ENCODE measurements around the gene RMI1. TPM values are rescaled to one million over a fixed set of nuclear protein-coding genes. Genes with fewer than 3 reads are reported as not detected.
A peak's percentile ranks its signal among the peaks of the same experiment; 100 is the strongest.

The RMI1 gene
- total and polyA plus RNA-seq, 10 of the 15 experiments (the other 5 are each of a cell fraction or from before 2014, with no cell fraction given), result 3.6 to 34.1 (median 16.1) TPM

GRCh38 chr9:83956086-83956435, 24.5 kb upstream of the RMI1 start (continued):
- TF ChIP-seq, protein P1, sequence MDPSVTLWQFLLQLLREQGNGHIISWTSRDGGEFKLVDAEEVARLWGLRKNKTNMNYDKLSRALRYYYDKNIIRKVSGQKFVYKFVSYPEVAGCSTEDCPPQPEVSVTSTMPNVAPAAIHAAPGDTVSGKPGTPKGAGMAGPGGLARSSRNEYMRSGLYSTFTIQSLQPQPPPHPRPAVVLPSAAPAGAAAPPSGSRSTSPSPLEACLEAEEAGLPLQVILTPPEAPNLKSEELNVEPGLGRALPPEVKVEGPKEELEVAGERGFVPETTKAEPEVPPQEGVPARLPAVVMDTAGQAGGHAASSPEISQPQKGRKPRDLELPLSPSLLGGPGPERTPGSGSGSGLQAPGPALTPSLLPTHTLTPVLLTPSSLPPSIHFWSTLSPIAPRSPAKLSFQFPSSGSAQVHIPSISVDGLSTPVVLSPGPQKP (IDR thresholded peaks at IDR 0.05; ENCODE audit: low read depth, low read length), result no peak
- no peak for TF ChIP-seq CEBPZ (IDR thresholded peaks at IDR 0.05; ENCODE audit: low read depth, low read length)
- 0 out of 2 replicates have a peak, but pooled peaks have one; percentile 22 for TF ChIP-seq CREM (IDR thresholded peaks at IDR 0.05; ENCODE audit: low read depth)
- TF ChIP-seq NBN (IDR thresholded peaks at IDR 0.05), result peak; percentile 58

GRCh38 chr9:83956436-83957247, 24.0 kb upstream of the RMI1 start:
- Histone ChIP-seq H3K27ac (ENCODE audit: control insufficient read depth, insufficient read depth) (peak overlapping the region; percentile 63), H3K79me2 (ENCODE audit: control insufficient read depth, insufficient read depth, low read length) (no peaks in the 10 kb centered on the region; the same call in 1 of the 2 replicates), H3K27me3 (replicated peaks in 1 of 2; ENCODE audit: control insufficient read depth in 2 of 2, insufficient read depth in 2 of 2, low read length in 1 of 2) (no peaks in the 10 kb centered on the region), H4K20me1 (ENCODE audit: control insufficient read depth, insufficient read depth) (no peaks in the 10 kb centered on the region), H3K4me2 (ENCODE audit: control insufficient read depth, insufficient read depth) (peak overlapping the region; percentile 98), H3K9ac (ENCODE audit: control insufficient read depth, insufficient read depth, low read length) (peak overlapping the region; percentile 80), H3K36me3 (ENCODE audit: control insufficient read depth in 2 of 2, insufficient read depth in 2 of 2, low read length in 1 of 2) (peaks cover 0 to 7% of the 10 kb centered on the region in 2 experiments; a peak in 1 of 4 replicates), H3K9me3 (replicated peaks; ENCODE audit: control insufficient read depth, insufficient read depth, low read length) (no peaks in the 10 kb centered on the region), H3K4me3 (peak overlapping the region; percentile 85), H2AFZ (ENCODE audit: control insufficient read depth, low read depth, low read length) (peak overlapping the region; percentile 91), H3K4me1 (ENCODE audit: control insufficient read depth, insufficient read depth, low read length) (no peaks in the 10 kb centered on the region)
- ATAC-seq (peak; percentile 88), FAIRE-seq (no peak), DNase-seq (ENCODE audit: low read depth, low spot score) (no peak)
- RAD21 ChIA-PET (ENCODE audit: unreplicated experiment), result interaction anchor here (0.6 to 0.9 kb wide), 3 partner anchors 41 to 1769 kb away, joined by 3 to 4 read pairs (median 3); no protein-coding TSS in a partner anchor
- CTCF ChIA-PET, result interaction anchor here (0.9 kb wide), 1 partner anchor 35 kb away, joined by 4 read pairs; the partner anchor contains the start of gene KIF27
- POLR2A ChIA-PET, result interaction anchor here (0.9 to 1.0 kb wide), 3 partner anchors 24 to 28 kb away, joined by 3 to 4 read pairs (median 4); partner anchors contain the start of genes HNRNPK and RMI1
- intact Hi-C loops (cut with micrococcal nuclease; ENCODE audit: unreplicated experiment), result no loop called here
- 6% methylated on average over 53 of the region's 57 CpGs for WGBS (ENCODE audit: insufficient coverage, insufficient replicate concordance, low lambda C conversion rate, missing lambda C conversion rate)
- in situ Hi-C loops (cut with MboI), result no loop called here
- SMC1A ChIA-PET (ENCODE audit: uncharacterized antibody, unreplicated experiment), result interaction anchor here (0.9 to 1.0 kb wide), 3 partner anchors 17 to 329 kb away, joined by 3 to 5 read pairs (median 3); no protein-coding TSS in a partner anchor
- BruUV-seq (replicated peaks), result TSS peak; percentile 91
- TF ChIP-seq ZNF687 (IDR thresholded peaks at IDR 0.05), result peak; percentile 47
- TF ChIP-seq CHD1 (IDR thresholded peaks at IDR 0.05; ENCODE audit: low read depth, low read length), result no peak
- TF ChIP-seq, protein P2, sequence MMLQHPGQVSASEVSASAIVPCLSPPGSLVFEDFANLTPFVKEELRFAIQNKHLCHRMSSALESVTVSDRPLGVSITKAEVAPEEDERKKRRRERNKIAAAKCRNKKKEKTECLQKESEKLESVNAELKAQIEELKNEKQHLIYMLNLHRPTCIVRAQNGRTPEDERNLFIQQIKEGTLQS (IDR thresholded peaks at IDR 0.05; ENCODE audit: borderline replicate concordance, extremely low read depth, low read depth, low read length), result no peak
- no peak for TF ChIP-seq ASH2L (IDR thresholded peaks at IDR 0.05; ENCODE audit: borderline replicate concordance, low read depth)
